ENCODE results near the gene VAV1. TPM values are rescaled to one million over a fixed set of nuclear protein-coding genes. Genes with fewer than 3 reads are reported as not detected.

VAV1 gene
- total and polyA plus RNA-seq, 2 of the 8 experiments (the other 6 are each of a cell fraction or from before 2014, with no cell fraction given): 0.21 to 0.22 TPM

DNA sequence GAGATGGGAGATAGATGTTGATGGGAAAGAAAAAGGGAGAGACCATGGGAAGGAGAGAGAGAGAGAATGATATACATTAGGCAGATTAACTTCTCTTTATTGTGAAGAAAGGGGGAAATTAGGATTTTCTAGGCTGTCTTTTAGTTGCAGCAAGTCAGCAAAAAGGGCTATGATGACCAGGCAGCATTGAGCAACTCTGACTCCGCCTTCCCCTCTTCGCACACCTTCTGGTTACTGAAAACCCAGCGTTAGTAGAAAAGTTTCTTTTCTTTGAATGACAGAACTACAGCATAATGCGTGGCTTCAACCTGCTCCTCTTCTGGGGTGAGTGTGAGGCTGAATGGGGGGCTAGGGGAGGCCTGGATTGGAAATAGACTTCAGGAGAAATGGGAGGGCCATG lies 114.8 kb downstream of the VAV1 start, which contains the start of gene ADGRE1:
ADGRE1 (plus strand) TSS at position 264 of the 400 bp plus-strand sequence; CDS start at position 294, 30 bp downstream.
- DNase-seq (ENCODE audit: low read depth in 1 of 2, low spot score in 2 of 2) (no peak), FAIRE-seq (no peak)
- no peak within 1 kb of the TSS for H2BK20ac ChIP-seq (ENCODE audit: low read length)
- H3K4me2 ChIP-seq (ENCODE audit: insufficient read depth in 1 of 2, low read depth in 2 of 2, low read length in 2 of 2): no peak within 1 kb of the TSS
- H2BK12ac ChIP-seq (ENCODE audit: low read depth, low read length): no peak within 1 kb of the TSS
- no peak within 1 kb of the TSS for H2AFZ ChIP-seq (ENCODE audit: low read length)
- H3K36me3 ChIP-seq (ENCODE audit: control insufficient read depth in 2 of 4, insufficient read depth in 4 of 4, low read length in 3 of 4): no peaks in the 10 kb centered on the region; a peak in 1 of 8 replicates
- peaks cover 64 to 72% of the 10 kb centered on the region in 2 experiments for H3K9me3 ChIP-seq (ENCODE audit: insufficient read depth in 2 of 2, low read depth in 1 of 2, low read length in 1 of 2)
- CTCF ChIA-PET (ENCODE audit: partially characterized antibody): no interaction called here
- H3K56ac ChIP-seq (replicated peaks; ENCODE audit: insufficient read length, low read depth, low read length): no peak within 1 kb of the TSS
- no peak within 1 kb of the TSS for H3K9ac ChIP-seq (replicated peaks in 1 of 4; ENCODE audit: extremely low read depth in 1 of 4, low read depth in 3 of 4, low read length in 3 of 4)
- no peak within 1 kb of the TSS for H2BK5ac ChIP-seq (ENCODE audit: low read depth, low read length)
- no peaks in the 10 kb centered on the region for H3K79me1 ChIP-seq (ENCODE audit: low read depth, low read length)
- no peak within 1 kb of the TSS for H2AK5ac ChIP-seq (ENCODE audit: low read depth, low read length)
- H3K4ac ChIP-seq (replicated peaks; ENCODE audit: insufficient read length, low read depth, low read length): no peak within 1 kb of the TSS
- H4K20me1 ChIP-seq (replicated peaks in 1 of 2; ENCODE audit: control insufficient read depth in 1 of 2, insufficient read depth in 2 of 2, low read length in 2 of 2): peaks cover 0 to 4% of the 10 kb centered on the region in 2 experiments
- no peak within 1 kb of the TSS for H3K18ac ChIP-seq (ENCODE audit: extremely low read depth, low read length)
- no peaks in the 10 kb centered on the region for H3K27me3 ChIP-seq (replicated peaks in 1 of 4; ENCODE audit: control insufficient read depth in 3 of 4, extremely low read depth in 1 of 4, insufficient read depth in 3 of 4, low read length in 3 of 4)
- TF ChIP-seq YY1 (IDR thresholded peaks at IDR 0.05; ENCODE audit: low read depth, low read length) (no peak), CHD2 (IDR thresholded peaks at IDR 0.05; ENCODE audit: low read length) (no peak), RBBP5 (IDR thresholded peaks at IDR 0.05; ENCODE audit: borderline replicate concordance, low read depth, low read length) (no peak)
- no peak within 1 kb of the TSS for H4K8ac ChIP-seq (ENCODE audit: extremely low read depth, insufficient read depth, low read length)
- no peak within 1 kb of the TSS for H4K5ac ChIP-seq (ENCODE audit: insufficient read length, low read depth, low read length)
- POLR2A ChIA-PET (ENCODE audit: partially characterized antibody): no interaction called here
- no peak within 1 kb of the TSS for H3K4me3 ChIP-seq (ENCODE audit: extremely low read depth in 1 of 4, insufficient read depth in 2 of 4, low read depth in 3 of 4, low read length in 4 of 4)
- H3K4me1 ChIP-seq (replicated peaks in 1 of 4; ENCODE audit: control insufficient read depth in 3 of 4, insufficient read depth in 4 of 4, low read length in 3 of 4): no peaks in the 10 kb centered on the region
- H2BK15ac ChIP-seq (ENCODE audit: low read length): no peak within 1 kb of the TSS
- H3K23ac ChIP-seq (ENCODE audit: insufficient read length): no peak within 1 kb of the TSS
- H3K27ac ChIP-seq (ENCODE audit: low read depth, low read length): no peak within 1 kb of the TSS
- WGBS, 2 experiments (ENCODE audit: extremely low coverage in 1 of 2, insufficient coverage in 1 of 2, insufficient read length in 1 of 2, insufficient replicate concordance in 2 of 2, low coverage in 1 of 2, low lambda C conversion rate in 2 of 2, missing lambda C conversion rate in 1 of 2): 43% methylated on average over 4 of the region's 4 CpGs; no CpG with 5 or more reads in 1 of the 2 experiments
- H3K14ac ChIP-seq (ENCODE audit: insufficient read length): no peak within 1 kb of the TSS
- no peaks in the 10 kb centered on the region for H3K79me2 ChIP-seq (ENCODE audit: control insufficient read depth in 1 of 2, insufficient read depth in 2 of 2, low read length in 2 of 2)
- H3K23me2 ChIP-seq (ENCODE audit: low read depth, low read length): peaks cover 5% of the 10 kb centered on the region; the same call in 1 of the 2 replicates
- H4K91ac ChIP-seq (replicated peaks; ENCODE audit: insufficient read length, low read length): no peak within 1 kb of the TSS
- H2BK120ac ChIP-seq (replicated peaks; ENCODE audit: low read depth, low read length): no peak within 1 kb of the TSS

Measured in H1 (cell line).